ENCODE data around the gene CHML.
A peak's percentile ranks its signal among the peaks of the same experiment; 100 is the strongest.
"Not testable (repeated sequence)": the region's sequence is repeated elsewhere in the genome, so short reads cannot be mapped to it uniquely, and the experiment has no call there.

CHML gene

GRCh38 chr1:241640149-241640866 lies at the start of gene CHML, which contains the start of gene OPN3:
TSS of gene CHML (minus strand) at chr1:241640369. CDS start at chr1:241635766, 4,603 bp downstream.
TSS of gene OPN3 (minus strand) at chr1:241640369. CDS start at chr1:241640254, 115 bp downstream.
- H3K27ac ChIP-seq, result peak within 1 kb of the TSS; percentile 52; the same call in 1 of the 2 replicates
- TF ChIP-seq CTCF (IDR thresholded peaks at IDR 0.05), result no peak
- no peak for TF ChIP-seq ZFX (IDR thresholded peaks at IDR 0.05; ENCODE audit: borderline replicate concordance)

- no peak overlapping the region for H3K27ac ChIP-seq
- TF ChIP-seq ZFX (IDR thresholded peaks at IDR 0.05; ENCODE audit: borderline replicate concordance), result no peak
- no peak for TF ChIP-seq CTCF (IDR thresholded peaks at IDR 0.05)
Observed at GRCh38 chr1:241688940-241689368, 48.8 kb upstream of the CHML start.

- no peak for TF ChIP-seq ZFX (IDR thresholded peaks at IDR 0.05; ENCODE audit: borderline replicate concordance)
- TF ChIP-seq CTCF (IDR thresholded peaks at IDR 0.05), result no peak
- no peak overlapping the region for H3K27ac ChIP-seq
Observed at GRCh38 chr1:241684108-241684507, 43.9 kb upstream of the CHML start.

GRCh38 chr1:241682921-241683320 lies 42.8 kb upstream of the CHML start:
- no peak overlapping the region for H3K27ac ChIP-seq
- no peak for TF ChIP-seq ZFX (IDR thresholded peaks at IDR 0.05; ENCODE audit: borderline replicate concordance)
- no peak for TF ChIP-seq CTCF (IDR thresholded peaks at IDR 0.05)

- H3K27ac ChIP-seq, result not testable (repeated sequence)
Observed at GRCh38 chr1:241681861-241682448, 41.8 kb upstream of the CHML start.

- no peak overlapping the region for H3K27ac ChIP-seq
- no peak for TF ChIP-seq CTCF (IDR thresholded peaks at IDR 0.05)
- TF ChIP-seq ZFX (IDR thresholded peaks at IDR 0.05; ENCODE audit: borderline replicate concordance), result no peak
Observed at GRCh38 chr1:241679961-241680360, 39.8 kb upstream of the CHML start.

- H3K27ac ChIP-seq, result no peak overlapping the region
- TF ChIP-seq ZFX (IDR thresholded peaks at IDR 0.05; ENCODE audit: borderline replicate concordance) (no peak), CTCF (IDR thresholded peaks at IDR 0.05) (no peak)
Observed at GRCh38 chr1:241679404-241679803, 39.2 kb upstream of the CHML start.

All from 22Rv1 (cell line).